Measurements from ENCODE around the gene PID1.

Gene PID1

DNA sequence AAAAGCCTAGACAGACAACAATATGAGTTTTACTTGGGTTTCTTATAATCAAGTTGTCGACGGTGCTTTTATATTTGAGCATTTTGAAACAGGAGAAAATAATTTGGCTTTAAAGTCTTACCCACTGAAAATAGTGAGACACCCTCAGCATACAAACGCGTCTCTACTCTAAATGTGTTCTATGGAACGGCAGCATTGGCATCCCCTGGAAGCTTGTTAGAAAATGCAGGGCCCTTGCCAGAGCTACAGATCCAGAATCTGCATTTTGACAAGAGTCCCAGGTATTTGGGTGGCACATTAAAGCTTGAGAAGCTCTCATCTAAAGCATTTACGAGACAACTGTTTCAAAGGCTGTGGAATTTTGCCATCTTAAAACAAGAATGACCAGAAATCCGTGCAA is 163.5 kb downstream of the PID1 start:
- H3K27me3 Mint-ChIP-seq = no peaks in the 10 kb centered on the region
- no peaks in the 10 kb centered on the region for H3K36me3 Mint-ChIP-seq (ENCODE audit: low read depth)
- H3K4me1 Mint-ChIP-seq (ENCODE audit: low read depth) = no peaks in the 10 kb centered on the region
- peaks cover 3% of the 10 kb centered on the region for H3K9me3 Mint-ChIP-seq
- no peak overlapping the region for H3K27ac Mint-ChIP-seq
- H3K4me3 Mint-ChIP-seq = no peak overlapping the region

DNA sequence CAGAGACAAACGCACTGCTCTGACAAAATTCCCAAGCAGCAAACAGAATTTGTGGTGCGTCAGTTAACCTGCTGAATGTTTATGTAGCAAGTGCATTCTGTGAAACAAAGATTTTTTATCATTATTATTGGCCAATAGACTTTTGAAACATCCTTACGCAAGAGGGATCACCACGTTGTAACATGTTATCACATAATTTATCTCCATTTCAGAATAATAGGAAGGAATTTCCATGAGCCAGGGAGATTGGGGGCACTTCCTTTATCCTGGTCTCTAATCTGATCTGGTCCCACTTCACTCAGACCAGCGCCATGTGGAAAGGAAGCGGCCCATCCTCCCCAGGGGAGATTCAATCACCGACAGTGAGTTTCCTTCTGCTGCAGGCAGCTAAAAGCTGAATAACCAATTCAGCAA is 166.1 kb downstream of the PID1 start:
- Mint-ChIP-seq H3K36me3 (ENCODE audit: low read depth) (no peaks in the 10 kb centered on the region), H3K27ac (no peak overlapping the region), H3K9me3 (peaks cover 3% of the 10 kb centered on the region), H3K4me3 (no peak overlapping the region), H3K4me1 (ENCODE audit: low read depth) (no peaks in the 10 kb centered on the region), H3K27me3 (no peaks in the 10 kb centered on the region)

DNA sequence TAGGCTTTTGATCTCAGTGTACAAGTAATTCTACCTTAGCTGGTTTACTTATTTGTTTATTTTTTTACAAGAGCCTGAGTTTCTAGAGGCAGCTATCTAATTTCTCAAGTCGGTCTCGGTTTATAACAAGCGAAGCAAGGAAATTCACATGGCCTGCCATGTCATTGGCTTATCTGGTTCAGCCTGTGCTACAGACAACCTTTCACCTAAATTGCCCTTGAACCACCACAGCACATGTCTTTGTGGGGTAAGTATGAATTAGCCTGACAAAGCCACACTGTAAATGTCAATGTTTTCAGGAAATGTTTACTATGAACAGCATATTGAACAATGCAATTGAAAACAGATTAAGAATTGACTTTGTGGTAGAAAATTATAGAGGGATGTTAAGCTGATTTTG is 167.1 kb downstream of the PID1 start:
- Mint-ChIP-seq H3K4me1 (ENCODE audit: low read depth) (no peaks in the 10 kb centered on the region), H3K27me3 (no peaks in the 10 kb centered on the region), H3K27ac (no peak overlapping the region), H3K9me3 (peaks cover 3% of the 10 kb centered on the region), H3K36me3 (ENCODE audit: low read depth) (no peaks in the 10 kb centered on the region), H3K4me3 (no peak overlapping the region)

DNA sequence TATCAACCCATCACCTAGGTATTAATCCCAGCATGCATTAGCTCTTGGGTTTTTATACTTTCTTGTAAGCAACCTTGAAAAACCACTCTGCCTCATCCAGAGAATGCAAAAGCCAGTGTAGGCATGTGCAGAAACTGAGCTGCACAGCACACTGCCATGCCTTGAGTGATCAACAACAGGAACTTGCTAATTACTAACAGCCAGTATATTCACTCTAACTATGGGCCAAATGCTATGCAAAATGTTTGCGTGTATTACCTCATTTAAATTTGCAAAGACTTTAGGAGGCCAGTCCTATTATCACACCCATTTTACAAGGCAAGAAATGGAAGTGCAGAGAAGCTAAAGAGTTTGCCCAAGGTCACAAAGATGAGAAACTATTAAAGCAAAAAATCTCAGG is 169.8 kb downstream of the PID1 start:
- no peaks in the 10 kb centered on the region for H3K36me3 Mint-ChIP-seq (ENCODE audit: low read depth)

DNA sequence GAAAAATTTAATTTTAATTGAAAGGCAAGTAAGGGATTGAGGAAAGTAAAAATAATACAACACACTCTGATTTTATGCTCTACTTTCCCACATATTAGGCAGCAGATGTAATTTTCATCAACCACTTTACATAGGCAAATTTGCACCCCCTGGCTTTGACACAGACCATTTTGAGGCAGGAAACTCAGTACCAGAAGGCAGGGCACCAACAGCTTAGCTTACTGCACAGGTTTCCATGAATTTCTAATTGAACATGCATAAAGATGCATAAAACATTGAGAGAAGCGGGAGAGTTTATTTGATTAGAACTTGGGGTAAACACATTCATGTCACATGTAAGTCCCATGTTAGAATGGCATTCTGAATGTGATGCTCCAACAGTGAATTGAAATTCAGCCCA is 171.9 kb downstream of the PID1 start:
- peaks cover 7% of the 10 kb centered on the region for H3K9me3 Mint-ChIP-seq
- H3K27ac Mint-ChIP-seq = no peak overlapping the region
- H3K27me3 Mint-ChIP-seq = no peaks in the 10 kb centered on the region
- H3K36me3 Mint-ChIP-seq (ENCODE audit: low read depth) = no peaks in the 10 kb centered on the region
- H3K4me1 Mint-ChIP-seq (ENCODE audit: low read depth) = no peaks in the 10 kb centered on the region
- H3K4me3 Mint-ChIP-seq = no peak overlapping the region

More for the DNA sequence above, 169.8 kb downstream of the PID1 start:
- Mint-ChIP-seq H3K9me3 (peaks cover 3% of the 10 kb centered on the region), H3K27ac (no peak overlapping the region), H3K4me3 (no peak overlapping the region), H3K4me1 (ENCODE audit: low read depth) (no peaks in the 10 kb centered on the region), H3K27me3 (no peaks in the 10 kb centered on the region)

DNA sequence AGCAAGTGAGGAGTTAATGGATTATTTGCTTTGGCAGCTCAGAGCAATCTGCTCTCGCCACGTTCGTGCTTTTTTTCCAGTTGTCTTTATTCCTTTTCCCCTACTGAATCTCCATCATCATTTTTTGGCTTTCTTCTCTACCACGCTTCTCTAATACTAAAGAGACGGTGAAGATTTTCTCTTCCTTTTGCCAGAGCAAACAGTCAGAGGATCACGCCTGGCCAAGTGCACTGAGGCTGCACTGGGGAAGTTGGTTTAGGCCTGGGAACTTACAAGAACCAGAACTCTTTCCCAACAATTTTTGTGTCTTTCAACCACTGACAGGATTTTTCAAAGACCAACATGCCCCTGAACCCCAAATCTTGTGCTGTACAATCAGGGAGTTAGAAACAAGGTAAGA is 172.3 kb downstream of the PID1 start:
- no peaks in the 10 kb centered on the region for H3K4me1 Mint-ChIP-seq (ENCODE audit: low read depth)
- no peaks in the 10 kb centered on the region for H3K36me3 Mint-ChIP-seq (ENCODE audit: low read depth)
- no peak overlapping the region for H3K27ac Mint-ChIP-seq
- H3K4me3 Mint-ChIP-seq = no peak overlapping the region
- H3K27me3 Mint-ChIP-seq = no peaks in the 10 kb centered on the region
- H3K9me3 Mint-ChIP-seq = peaks cover 8% of the 10 kb centered on the region

DNA sequence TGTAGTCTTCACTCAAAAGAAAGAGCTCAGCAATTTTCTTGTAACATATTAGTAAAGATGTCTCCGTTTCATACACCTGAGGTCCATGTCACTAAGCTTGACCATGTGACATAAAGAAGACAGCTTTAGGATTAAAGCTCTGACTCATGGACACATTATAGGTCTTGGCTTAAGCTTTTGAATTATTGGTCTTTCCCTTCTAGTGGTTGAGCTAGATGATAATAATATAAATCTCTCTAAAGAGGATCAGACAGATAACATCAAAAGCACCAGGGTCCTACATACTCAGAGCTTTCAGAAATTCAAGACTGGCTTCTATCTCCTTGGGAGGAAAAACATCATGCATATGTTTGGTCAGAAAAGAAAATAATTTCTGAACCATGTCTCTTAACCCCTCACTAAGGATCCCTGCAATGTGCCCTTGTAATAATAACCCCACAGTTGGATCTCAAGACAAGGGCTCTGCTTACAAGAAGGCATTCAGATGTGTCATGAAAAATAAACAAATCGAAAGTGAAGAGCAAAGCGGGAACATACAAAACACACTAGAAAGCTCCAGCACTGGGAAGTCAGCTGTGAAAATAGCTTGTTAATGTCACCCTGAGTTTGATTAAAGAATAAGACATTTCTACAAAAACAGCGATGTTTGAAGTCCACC is 174.5 kb downstream of the PID1 start:
- no peak overlapping the region for H3K4me3 Mint-ChIP-seq

DNA sequence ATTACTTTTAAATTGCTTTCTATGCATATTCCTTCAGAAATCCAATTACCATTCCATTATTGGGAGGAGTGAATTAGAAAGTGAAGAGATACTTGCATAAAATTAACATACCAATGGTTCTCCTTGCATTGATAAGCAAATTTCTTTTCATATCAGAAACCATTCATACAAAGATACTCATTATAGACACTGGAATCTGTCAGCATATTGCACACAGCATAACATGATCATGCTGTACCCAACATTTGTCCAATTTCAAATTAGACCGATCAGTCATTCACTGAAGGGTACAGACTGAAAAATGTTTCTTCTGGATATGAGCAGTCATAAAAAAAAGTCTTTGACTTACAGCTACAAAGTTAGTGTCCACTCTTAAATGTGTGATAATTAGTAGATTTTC is 175.6 kb downstream of the PID1 start:
- Mint-ChIP-seq H3K9me3 (peaks cover 8% of the 10 kb centered on the region), H3K4me3 (no peak overlapping the region), H3K27ac (no peak overlapping the region), H3K27me3 (no peaks in the 10 kb centered on the region), H3K36me3 (ENCODE audit: low read depth) (no peaks in the 10 kb centered on the region), H3K4me1 (ENCODE audit: low read depth) (no peaks in the 10 kb centered on the region)

More for the DNA sequence above, 174.5 kb downstream of the PID1 start:
- Mint-ChIP-seq H3K36me3 (ENCODE audit: low read depth) (no peaks in the 10 kb centered on the region), H3K4me1 (ENCODE audit: low read depth) (no peaks in the 10 kb centered on the region), H3K27ac (no peak overlapping the region), H3K27me3 (no peaks in the 10 kb centered on the region), H3K9me3 (peaks cover 8% of the 10 kb centered on the region)

DNA sequence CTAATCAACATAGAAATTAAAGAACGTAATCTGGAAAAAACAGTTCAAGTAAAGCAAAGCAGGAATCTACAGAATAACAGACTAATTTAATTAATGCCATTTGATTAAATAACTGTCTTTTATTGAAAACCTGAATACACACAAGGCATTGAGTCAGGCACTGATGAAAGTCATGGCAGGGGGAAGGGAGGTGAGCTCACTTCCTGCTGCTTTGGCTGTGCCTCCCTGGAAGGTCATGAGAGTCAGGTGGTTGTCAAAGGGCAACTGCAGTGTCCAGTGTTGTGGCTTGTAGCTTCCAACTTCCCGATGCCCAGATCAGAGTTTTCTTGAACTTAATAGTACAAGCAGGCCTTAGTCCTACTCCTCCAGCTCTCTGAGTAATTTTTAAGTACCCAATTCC is 180.9 kb downstream of the PID1 start:
- Mint-ChIP-seq H3K4me3 (no peak overlapping the region), H3K4me1 (ENCODE audit: low read depth) (no peaks in the 10 kb centered on the region), H3K27ac (no peak overlapping the region), H3K9me3 (peaks cover 15% of the 10 kb centered on the region), H3K36me3 (ENCODE audit: low read depth) (no peaks in the 10 kb centered on the region), H3K27me3 (no peaks in the 10 kb centered on the region)

DNA sequence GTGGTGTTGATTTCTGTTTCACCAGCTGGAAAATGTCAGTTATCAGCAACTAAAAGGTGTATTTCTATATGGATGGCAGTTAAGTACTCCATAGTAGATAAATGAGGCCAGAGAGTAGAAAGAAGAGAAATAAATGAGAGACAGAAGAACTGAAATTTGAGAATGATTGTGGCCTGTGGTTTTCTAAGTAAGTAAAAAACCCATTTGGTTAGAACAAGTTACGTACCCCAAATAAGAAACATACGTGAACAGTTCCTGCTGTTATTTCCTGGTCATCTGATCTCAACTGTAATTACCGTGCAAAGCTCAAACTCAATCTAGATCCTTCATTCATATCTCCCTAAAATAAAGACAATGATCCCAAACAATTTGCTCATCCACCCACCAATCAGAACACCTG is 181.3 kb downstream of the PID1 start:
- no peaks in the 10 kb centered on the region for H3K27me3 Mint-ChIP-seq
- no peaks in the 10 kb centered on the region for H3K36me3 Mint-ChIP-seq (ENCODE audit: low read depth)
- peaks cover 13% of the 10 kb centered on the region for H3K9me3 Mint-ChIP-seq
- H3K4me3 Mint-ChIP-seq = no peak overlapping the region
- no peak overlapping the region for H3K27ac Mint-ChIP-seq
- H3K4me1 Mint-ChIP-seq (ENCODE audit: low read depth) = no peaks in the 10 kb centered on the region

DNA sequence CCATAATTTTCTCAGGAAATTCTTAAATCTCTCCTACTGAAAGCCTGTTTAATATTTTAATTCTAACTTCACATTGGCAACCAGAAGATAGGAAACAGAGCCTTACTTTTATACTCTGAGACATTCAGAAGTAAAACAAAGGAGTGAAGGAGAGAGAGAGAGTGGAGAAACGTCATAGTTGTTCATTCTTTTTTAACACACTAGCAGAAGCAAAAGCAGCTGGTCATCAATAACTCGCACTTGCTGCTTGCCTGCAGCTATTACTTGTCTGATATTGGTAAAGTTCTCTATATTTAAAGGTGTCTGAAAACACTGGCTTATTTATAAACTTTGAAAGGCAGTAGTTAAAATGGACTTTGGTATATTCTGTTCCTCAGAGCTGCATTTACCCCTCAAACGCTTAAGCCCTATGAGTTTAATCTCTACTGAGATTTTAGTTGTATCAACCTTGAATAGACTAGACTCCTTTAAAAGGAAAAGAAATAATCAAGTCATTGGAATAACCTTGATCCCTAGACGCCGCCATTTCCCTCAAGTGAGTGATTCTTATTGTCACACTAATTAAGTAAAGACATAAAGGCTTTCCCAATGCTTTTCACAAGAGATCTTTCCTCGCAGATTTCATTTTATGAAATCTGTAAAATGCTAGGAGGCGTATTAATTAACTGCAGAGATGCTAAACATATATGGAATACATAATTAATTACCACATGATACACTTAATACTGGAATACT is 182.0 kb downstream of the PID1 start:
- no peaks in the 10 kb centered on the region for H3K4me1 Mint-ChIP-seq (ENCODE audit: low read depth)

DNA sequence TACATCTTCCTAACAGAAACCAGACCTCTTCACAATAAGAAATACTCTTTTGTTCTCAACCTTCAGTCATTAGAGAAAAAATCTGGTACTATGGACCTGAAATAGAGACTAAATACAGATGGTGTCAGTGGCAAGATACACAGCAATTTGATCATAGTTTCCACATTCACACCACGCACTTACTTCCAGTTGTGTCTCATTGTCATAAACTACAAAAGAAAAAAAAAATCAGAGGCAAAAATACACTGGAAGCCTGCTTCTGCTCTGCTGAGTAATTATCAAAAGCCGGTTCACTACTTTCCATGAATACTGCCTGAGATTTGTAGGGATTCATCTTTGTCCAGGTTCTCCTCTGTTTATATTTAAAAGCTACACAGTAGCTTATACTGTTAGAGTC is 182.6 kb downstream of the PID1 start:
- no peak overlapping the region for H3K27ac Mint-ChIP-seq
- H3K27me3 Mint-ChIP-seq = no peaks in the 10 kb centered on the region
- no peaks in the 10 kb centered on the region for H3K36me3 Mint-ChIP-seq (ENCODE audit: low read depth)
- no peak overlapping the region for H3K4me3 Mint-ChIP-seq
- peaks cover 7% of the 10 kb centered on the region for H3K9me3 Mint-ChIP-seq
- H3K4me1 Mint-ChIP-seq (ENCODE audit: low read depth) = no peaks in the 10 kb centered on the region

More for the DNA sequence above, 182.0 kb downstream of the PID1 start:
- H3K27me3 Mint-ChIP-seq = no peaks in the 10 kb centered on the region
- H3K27ac Mint-ChIP-seq = no peak overlapping the region
- no peaks in the 10 kb centered on the region for H3K36me3 Mint-ChIP-seq (ENCODE audit: low read depth)
- no peak overlapping the region for H3K4me3 Mint-ChIP-seq
- H3K9me3 Mint-ChIP-seq = peaks cover 7% of the 10 kb centered on the region

DNA sequence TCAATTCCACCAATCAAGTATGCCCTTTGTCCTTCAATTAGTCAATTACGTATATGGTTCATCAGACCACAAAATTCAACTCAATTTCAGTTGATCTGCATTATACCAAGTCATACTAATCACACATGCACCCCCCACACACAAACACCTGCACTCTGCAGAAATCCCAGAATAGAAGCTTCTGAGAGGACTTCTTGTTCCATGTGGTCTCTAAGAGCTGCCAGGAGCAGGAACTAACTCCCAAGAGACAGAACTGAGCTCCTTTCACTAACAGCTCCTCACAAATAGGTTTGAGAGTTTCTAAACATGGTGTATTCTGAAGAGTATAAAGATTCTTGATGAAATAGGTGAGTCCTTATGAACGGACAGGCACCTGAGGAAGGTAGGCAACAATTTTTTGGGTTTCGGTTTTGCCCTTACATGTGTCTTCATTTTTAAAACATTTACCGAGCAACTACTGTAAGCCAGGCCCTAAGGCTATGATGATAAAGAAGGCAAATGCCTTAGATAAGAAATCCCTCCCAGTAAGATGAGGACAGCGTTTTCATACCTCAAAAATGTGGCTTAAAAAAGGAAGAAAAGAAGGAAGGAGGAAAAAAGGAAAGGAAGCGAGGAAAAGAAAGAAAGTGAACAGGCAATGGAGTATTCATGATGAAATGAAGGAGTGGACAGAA is 183.1 kb downstream of the PID1 start:
- Mint-ChIP-seq H3K9me3 (peaks cover 7% of the 10 kb centered on the region), H3K27me3 (no peaks in the 10 kb centered on the region), H3K4me1 (ENCODE audit: low read depth) (no peaks in the 10 kb centered on the region), H3K27ac (no peak overlapping the region), H3K36me3 (ENCODE audit: low read depth) (no peaks in the 10 kb centered on the region), H3K4me3 (no peak overlapping the region)

DNA sequence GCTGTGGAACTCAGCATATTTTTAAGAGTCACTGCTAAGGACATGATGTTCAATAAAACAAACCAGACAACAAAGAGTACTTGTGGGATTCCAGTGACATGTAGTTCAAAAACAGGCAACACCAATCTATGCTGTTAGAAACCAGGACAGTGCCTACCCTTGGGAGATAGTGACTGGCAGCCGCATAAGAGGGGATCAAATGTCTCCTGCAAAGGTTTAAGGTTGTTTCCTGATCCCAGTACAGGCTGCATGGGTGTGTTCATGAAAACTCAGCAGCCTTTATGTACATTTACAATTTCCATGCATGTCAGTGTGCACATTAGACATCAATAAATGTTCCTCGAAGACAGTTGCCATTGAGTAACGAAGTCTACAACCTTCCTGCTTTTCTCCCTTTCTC is 183.8 kb downstream of the PID1 start:
- Mint-ChIP-seq H3K36me3 (ENCODE audit: low read depth) (no peaks in the 10 kb centered on the region), H3K27ac (no peak overlapping the region), H3K9me3 (peaks cover 7% of the 10 kb centered on the region), H3K4me1 (ENCODE audit: low read depth) (no peaks in the 10 kb centered on the region), H3K27me3 (no peaks in the 10 kb centered on the region), H3K4me3 (no peak overlapping the region)

DNA sequence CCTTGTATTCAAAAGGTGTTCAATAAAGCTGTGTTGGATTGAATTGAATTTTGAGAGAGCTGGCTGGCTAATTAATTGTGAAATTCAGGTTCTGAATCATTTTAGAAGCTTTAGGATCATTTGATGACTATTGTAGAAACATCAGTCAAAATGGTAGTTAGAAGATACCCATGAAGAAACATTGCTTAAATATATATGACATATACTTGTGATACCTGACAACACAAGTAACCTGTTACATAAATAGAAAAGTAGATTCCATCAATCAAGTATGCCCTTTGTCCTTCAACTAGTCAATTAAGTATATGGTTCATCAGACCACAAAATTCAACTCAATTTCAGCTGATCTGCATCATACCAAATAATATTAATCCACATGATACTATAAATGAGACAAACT is 185.6 kb downstream of the PID1 start:
- Mint-ChIP-seq H3K27me3 (no peaks in the 10 kb centered on the region), H3K4me3 (no peak overlapping the region), H3K36me3 (ENCODE audit: low read depth) (no peaks in the 10 kb centered on the region), H3K9me3 (peaks cover 6% of the 10 kb centered on the region), H3K4me1 (ENCODE audit: low read depth) (no peaks in the 10 kb centered on the region), H3K27ac (no peak overlapping the region)

Data from stimulated activated naive CD8-positive, alpha-beta T cell treated with anti-CD3 and anti-CD28 coated beads, Interleukin-15, Interleukin-2, amounts not matched to agents 100 ng/mL and 50 ng/mL, for 24 hours (primary cell).